ENCODE results near the gene RIMS4. TPM values are rescaled to one million over a fixed set of nuclear protein-coding genes. Genes with fewer than 3 reads are reported as not detected.

Gene RIMS4
- total RNA-seq, 1 experiment from 2014 or later = 16.3 TPM

DNA sequence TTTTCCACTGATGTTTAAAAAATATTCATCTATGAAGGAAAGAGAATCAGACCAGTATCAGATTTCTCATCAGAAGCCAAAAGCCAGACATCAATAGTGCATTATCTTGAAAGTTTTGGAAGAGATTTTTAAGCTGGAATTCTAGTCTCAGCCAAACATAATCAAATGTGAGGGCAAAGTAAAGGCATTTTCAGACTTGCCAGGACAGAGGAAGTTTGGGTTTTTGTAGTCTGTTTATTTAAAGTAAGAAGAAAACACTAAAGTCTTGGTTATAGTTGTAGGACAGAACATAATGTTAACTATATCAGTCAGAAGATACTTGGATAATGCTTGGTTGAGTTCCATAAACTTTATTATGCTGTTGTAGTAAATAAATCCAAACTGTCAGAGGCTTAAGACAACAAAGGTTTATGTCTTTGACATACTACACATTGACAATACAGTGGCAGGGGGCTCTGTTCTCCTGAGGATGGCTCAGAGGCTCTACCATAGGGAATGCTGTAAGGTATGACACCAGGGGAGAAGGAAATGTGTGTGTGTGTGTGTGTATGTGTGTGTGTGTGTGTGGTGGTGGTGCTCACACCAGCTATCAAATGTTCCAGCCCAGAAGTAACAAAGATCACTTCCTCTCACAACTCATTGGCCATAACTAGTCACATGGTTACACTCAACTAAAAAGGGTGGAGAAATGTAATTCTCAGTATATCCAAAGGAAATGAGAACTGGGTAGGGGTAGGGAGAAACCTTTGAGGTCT lies 48.4 kb upstream of the RIMS4 start:
- Mint-ChIP-seq H3K4me3 (no peak overlapping the region), H3K9me3 (no peaks in the 10 kb centered on the region; a peak in 1 of 5 replicates), H3K27ac (no peak overlapping the region), H3K27me3 (ENCODE audit: low read depth) (no peaks in the 10 kb centered on the region), H3K4me1 (peaks cover 4 to 8% of the 10 kb centered on the region in 2 experiments; a peak in 2 of 4 replicates), H3K36me3 (ENCODE audit: insufficient read depth in 1 of 3, low read depth in 3 of 3) (0 out of 7 replicates have a peak, but pooled peaks cover 0 to 5% (median 0%) of the 10 kb centered on the region in 3 experiments)
- H3T11ph ChIP-seq (ENCODE audit: low read length) = no peak overlapping the region
- no peak overlapping the region for H2BK120ac ChIP-seq (ENCODE audit: low read depth, low read length, poor library complexity, severe bottlenecking)
- H4K20me1 ChIP-seq (ENCODE audit: control insufficient read depth, insufficient read depth, insufficient read length) = no peaks in the 10 kb centered on the region
- TF ChIP-seq, protein P1, sequence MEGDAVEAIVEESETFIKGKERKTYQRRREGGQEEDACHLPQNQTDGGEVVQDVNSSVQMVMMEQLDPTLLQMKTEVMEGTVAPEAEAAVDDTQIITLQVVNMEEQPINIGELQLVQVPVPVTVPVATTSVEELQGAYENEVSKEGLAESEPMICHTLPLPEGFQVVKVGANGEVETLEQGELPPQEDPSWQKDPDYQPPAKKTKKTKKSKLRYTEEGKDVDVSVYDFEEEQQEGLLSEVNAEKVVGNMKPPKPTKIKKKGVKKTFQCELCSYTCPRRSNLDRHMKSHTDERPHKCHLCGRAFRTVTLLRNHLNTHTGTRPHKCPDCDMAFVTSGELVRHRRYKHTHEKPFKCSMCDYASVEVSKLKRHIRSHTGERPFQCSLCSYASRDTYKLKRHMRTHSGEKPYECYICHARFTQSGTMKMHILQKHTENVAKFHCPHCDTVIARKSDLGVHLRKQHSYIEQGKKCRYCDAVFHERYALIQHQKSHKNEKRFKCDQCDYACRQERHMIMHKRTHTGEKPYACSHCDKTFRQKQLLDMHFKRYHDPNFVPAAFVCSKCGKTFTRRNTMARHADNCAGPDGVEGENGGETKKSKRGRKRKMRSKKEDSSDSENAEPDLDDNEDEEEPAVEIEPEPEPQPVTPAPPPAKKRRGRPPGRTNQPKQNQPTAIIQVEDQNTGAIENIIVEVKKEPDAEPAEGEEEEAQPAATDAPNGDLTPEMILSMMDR (conservative IDR thresholded peaks at IDR 0.05) = no peak
- H2BK20ac ChIP-seq (ENCODE audit: low read depth, low read length, poor library complexity, severe bottlenecking) = no peak overlapping the region
- H3K9ac ChIP-seq (ENCODE audit: extremely low read depth, insufficient read length, low read length) = no peak overlapping the region
- H3K79me1 ChIP-seq (ENCODE audit: insufficient read depth, low read depth, low read length, poor library complexity, severe bottlenecking) = no peaks in the 10 kb centered on the region
- H3K27ac ChIP-seq (ENCODE audit: insufficient read length, low read depth, low read length) = no peak overlapping the region
- no peak overlapping the region for H2BK5ac ChIP-seq (ENCODE audit: insufficient read length, low read length)
- no peak overlapping the region for H2BK12ac ChIP-seq (ENCODE audit: insufficient read length, low read depth, low read length)
- H3K23ac ChIP-seq (ENCODE audit: insufficient read length, low read depth, low read length) = no peak overlapping the region
- H3K79me2 ChIP-seq (ENCODE audit: insufficient read depth, low read length) = no peaks in the 10 kb centered on the region
- H4K8ac ChIP-seq (replicated peaks; ENCODE audit: insufficient read length, low read depth, low read length) = no peak overlapping the region
- DNase-seq = no peak
- H3K9me3 ChIP-seq (ENCODE audit: control insufficient read depth, low read depth, low read length) = no peaks in the 10 kb centered on the region
- no peak overlapping the region for H3K14ac ChIP-seq (ENCODE audit: insufficient read depth, low read length)
- H3K4ac ChIP-seq (ENCODE audit: low read depth, low read length) = no peak overlapping the region
- H3K27me3 ChIP-seq (ENCODE audit: insufficient read depth, low read length) = no peaks in the 10 kb centered on the region
- H2BK15ac ChIP-seq (ENCODE audit: low read depth, low read length) = no peak overlapping the region
- H3K4me2 ChIP-seq (ENCODE audit: insufficient read depth, insufficient read length, low read length) = no peak overlapping the region
- H4K91ac ChIP-seq (ENCODE audit: insufficient read length, low read depth, low read length) = no peak overlapping the region
- H2AK5ac ChIP-seq (ENCODE audit: insufficient read length, low read length) = no peak overlapping the region
- no peak overlapping the region for H4K5ac ChIP-seq (ENCODE audit: insufficient read length, low read depth, low read length)
- H3K23me2 ChIP-seq (ENCODE audit: insufficient read length, low read depth, low read length, poor library complexity, severe bottlenecking) = no peaks in the 10 kb centered on the region
- no peaks in the 10 kb centered on the region for H3K4me1 ChIP-seq (ENCODE audit: insufficient read depth, low read length)
- no peak overlapping the region for H3K18ac ChIP-seq (ENCODE audit: insufficient read length, low read depth, low read length)
- H3K56ac ChIP-seq (ENCODE audit: insufficient read length, low read depth, low read length) = no peak overlapping the region
- H2AFZ ChIP-seq (ENCODE audit: low read length) = no peak overlapping the region

All from H9 (cell line).